LoVo (cell line): Measurements from ENCODE around the gene HAUS3.
"Not testable (repeated sequence)": the region's sequence is repeated elsewhere in the genome, so short reads cannot be mapped to it uniquely, and the experiment has no call there.

ENCODE experiments used
- DNase-seq: peaks from one replicate; pipeline ENCODE4 v3.0.0-alpha.2; 2016; ENCODE audit warnings: low spot score

Gene HAUS3

GRCh38 chr4:2251073-2251794 lies 9.3 kb upstream of the HAUS3 start:
- no peak for DNase-seq

GRCh38 chr4:2250357-2251072 lies 8.6 kb upstream of the HAUS3 start:
- no peak for DNase-seq

GRCh38 chr4:2249526-2250356 lies 7.8 kb upstream of the HAUS3 start:
- no peak for DNase-seq

- DNase-seq = no peak
These were observed 6.9 kb upstream of the HAUS3 start for GRCh38 chr4:2248821-2249261.

DNA sequence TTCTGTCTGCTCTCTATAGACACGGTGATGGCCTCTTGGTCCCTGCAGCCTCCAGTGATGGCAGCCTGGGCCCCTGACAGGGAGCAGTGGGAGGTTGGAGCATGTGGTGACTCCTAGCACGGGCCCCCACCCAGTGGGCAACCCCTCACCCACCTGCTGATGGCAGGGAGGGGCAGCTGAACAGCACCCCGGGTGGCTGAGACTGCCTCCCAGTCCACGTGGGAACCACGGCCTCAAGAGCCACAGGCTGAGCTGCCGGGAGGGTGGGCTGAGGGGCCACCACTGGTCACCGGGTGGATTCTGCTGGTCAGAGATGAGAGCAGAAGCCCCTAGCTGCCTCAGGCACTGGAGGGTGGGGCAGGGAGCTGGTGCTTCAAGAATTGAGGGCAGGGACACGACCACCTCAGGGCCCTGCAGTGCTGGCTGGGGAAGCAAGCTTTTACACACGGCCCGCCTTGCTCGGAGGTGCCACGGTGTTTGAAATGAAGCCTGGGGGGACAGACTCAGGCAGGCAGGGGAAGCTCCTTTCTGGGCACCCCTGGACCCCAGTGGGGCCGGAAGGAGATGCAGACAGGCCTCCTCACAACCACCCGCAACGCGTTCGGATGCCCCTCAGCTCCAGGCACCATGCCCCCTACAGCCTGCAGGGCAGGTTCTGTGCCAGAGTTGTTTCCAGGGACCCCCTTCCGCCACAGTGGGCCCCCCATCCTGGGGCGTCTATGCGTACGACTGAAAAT lies 6.3 kb upstream of the HAUS3 start:
- DNase-seq = no peak

DNA sequence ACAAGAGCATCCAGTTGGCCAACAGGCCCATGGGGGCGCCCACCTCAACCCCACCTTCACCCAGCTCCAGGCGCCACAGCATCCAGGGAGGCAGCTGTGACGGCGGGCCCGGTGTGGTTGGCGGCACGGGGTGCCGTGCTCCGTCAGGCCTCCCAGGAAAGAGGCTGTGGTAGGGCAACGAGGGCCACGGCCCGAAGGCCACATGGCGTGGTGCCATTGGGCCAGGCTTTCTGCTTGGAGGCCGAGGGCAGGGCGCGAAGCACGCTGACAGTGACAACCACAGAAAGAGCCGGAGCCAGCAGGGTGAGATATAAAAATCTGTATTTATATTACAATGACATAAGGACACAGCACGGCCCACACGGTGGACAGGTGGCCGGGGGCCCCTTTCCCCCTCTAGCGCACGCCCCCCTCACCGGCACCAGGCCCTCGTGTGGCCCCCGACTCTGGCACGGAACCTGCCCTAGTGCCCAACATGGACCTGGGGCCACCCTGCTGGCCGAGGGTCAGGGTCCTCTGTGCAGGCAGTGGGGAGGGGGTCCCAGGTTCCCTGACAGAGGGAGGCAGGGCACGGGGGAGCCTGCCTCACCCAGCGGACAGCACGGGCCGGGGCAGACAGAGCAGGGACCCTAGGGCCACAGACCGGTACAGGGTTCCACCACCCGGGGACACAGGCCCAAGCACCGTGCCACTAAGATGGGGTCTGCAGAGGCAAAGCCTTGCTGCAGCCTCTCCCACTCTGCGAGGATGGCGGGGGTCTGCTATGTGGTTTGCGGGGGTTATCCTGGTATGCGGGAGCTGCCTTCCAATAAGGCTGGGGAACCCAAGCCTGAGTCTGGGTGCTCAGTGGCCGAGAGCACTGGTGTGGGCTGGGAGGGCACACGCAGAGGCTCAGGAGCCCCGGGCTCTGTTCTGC lies 5.5 kb upstream of the HAUS3 start:
- DNase-seq = no peak

DNA sequence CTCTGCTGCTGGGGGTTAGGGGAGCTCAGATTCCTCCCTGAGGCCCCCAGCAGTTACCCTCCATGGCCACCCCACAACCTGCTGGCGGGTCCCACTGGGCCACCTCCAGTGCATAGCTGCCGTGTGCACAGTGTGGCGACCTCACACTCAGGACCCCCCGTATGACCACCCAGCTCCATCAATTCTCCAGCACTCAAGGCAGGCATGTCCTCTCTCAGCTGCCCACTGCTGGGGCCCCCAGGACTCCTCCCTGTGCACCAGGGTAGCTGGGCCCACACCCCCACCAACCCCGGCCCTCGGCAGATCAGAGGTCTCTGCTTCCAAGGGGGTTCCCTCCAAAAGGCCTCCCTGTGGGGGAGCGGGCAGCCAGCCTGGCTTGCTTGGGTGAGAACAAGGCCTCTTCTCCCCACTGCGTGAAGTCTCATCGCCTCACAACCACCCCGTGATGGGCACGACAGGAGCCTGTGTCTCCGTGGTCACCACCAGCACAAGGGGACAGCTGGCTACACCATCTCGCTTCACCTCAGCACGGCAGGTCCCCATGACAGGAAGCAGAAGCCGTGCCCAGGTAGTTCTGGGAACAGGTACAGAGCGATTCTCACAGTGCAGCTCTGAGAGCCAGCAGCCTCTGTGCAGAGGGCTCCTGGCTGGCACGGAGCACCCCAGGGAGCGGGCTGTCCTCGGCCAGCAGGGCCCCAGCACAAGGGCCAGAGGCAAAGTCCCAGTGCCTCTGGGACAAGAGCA lies 4.6 kb upstream of the HAUS3 start:
- DNase-seq = no peak

- DNase-seq = no peak
These were observed 3.9 kb upstream of the HAUS3 start for GRCh38 chr4:2245787-2246275.

GRCh38 chr4:2245057-2245786 lies 3.3 kb upstream of the HAUS3 start:
- no peak for DNase-seq

- DNase-seq = no peak
These were observed 1.9 kb upstream of the HAUS3 start for GRCh38 chr4:2243681-2244380.

- DNase-seq = no peak
These were observed 918 bp downstream of the HAUS3 start for GRCh38 chr4:2241003-2241402.

DNA sequence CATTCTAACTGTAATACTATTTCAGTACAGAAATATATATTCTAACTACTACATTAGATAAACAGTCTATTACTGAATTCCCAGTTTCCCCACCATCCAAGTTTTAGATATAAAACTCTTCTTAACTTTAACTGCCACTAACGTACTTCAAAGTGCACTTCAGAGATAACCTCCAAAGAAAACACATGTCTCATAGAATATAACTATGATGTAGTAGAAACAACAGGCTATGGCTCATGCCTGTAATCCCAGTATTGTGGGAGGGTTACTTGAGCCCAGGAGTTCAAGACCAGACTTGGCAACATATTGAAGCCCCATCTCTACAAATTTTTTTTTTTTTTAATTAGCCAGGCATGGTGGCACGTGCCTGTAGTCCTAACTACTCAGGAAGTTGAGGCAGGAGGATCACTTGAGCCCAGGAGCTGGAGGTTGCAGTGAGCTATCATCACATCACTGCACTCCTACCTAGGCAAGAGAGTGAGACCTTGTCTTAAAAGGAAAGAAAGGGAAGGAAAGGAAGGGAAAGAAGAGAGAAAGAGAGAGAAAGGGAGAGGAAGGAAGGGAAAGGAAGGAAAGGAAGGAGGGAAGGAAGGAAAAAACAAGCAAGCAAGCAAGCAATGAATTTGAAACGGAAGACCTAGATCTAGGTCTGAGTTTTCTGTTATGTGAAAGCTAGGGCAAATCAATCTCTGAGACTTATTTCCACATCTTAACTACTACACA lies 4.8 kb downstream of the HAUS3 start:
- no peak for DNase-seq

- no peak for DNase-seq
These were observed 10.8 kb downstream of the HAUS3 start for GRCh38 chr4:2231082-2231481.

GRCh38 chr4:2226261-2226660 lies 15.7 kb downstream of the HAUS3 start:
- DNase-seq = no peak

GRCh38 chr4:2222838-2223237 lies 19.1 kb downstream of the HAUS3 start:
- DNase-seq = no peak

DNA sequence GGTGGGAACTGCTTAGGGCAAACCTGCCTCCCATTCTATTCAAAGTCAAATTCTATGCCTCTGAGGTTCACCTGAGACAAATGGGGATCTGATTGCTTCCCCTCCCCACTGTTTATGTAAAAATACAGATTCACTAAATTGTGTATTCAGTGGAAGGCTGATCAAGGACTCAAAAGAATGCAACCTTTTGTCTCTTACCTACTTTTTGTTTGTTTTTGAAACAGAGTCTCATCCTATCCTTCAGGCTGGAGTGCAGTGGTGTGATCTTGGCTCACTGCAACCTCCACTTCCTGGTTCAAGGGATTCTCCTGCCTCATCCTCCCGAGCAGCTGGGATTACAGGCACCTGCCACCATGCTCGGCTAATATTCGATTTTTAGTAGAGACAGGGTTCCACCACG lies 20.5 kb downstream of the HAUS3 start:
- DNase-seq = not testable (repeated sequence)

DNA sequence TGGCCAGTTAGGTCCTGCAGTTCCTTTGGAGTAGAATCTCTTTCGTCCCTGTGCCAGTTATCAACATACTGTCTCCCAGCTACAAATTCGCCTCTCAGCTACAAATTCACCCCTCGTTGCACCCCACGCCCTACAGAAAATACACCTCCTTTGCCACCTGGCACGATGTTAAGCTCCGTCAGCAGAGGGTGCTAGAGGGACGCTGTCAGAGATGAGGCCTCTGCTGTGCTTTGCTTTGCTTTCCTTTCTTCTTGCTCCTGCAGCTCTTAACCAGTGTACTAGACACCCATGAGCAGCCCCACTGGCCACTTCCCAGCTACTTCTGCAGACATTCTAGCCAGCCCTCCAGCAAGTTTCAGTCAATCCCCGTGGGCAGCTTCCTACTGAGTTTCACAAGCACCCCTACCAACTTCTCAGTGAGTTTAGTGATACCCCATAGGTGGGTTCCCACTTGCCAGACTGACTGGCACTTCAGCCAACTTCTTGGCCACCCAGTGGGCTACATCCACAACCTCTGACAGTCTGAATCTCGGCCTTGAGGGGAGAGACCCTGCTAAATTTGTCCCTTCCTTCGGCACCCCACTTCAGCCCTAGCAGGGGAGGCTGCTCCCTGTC lies 21.8 kb downstream of the HAUS3 start:
- peak; percentile 66 for DNase-seq
